NT2/D1 (cell line): ENCODE results near the gene PRSS56.

Experiments
- DNase-seq: peaks from one replicate; pipeline ENCODE4 v3.0.0-alpha.2; 2011; ENCODE audit warnings: low read depth, low spot score
- H3K27me3 ChIP-seq: 2 replicates; pipeline ENCODE4 v1.6.0; 2011; ENCODE audit warnings: mild to moderate bottlenecking; ENCODE audit not compliant: insufficient read length, insufficient read depth
- H3K36me3 ChIP-seq: 2 replicates; pipeline ENCODE4 v1.6.1; 2011; ENCODE audit warnings: mild to moderate bottlenecking, low read length, mixed read lengths; ENCODE audit not compliant: insufficient read depth, insufficient read length
- H3K4me1 ChIP-seq: 2 replicates; pipeline ENCODE4 v1.5.1; 2011; ENCODE audit not compliant: insufficient read depth, insufficient read length
- H3K4me3 ChIP-seq: 2 replicates; pipeline ENCODE4 v1.5.1; 2011; ENCODE audit warnings: low read depth; ENCODE audit not compliant: insufficient read length
- H3K9ac ChIP-seq: 2 replicates; pipeline ENCODE4 v1.6.0; 2011; ENCODE audit warnings: low read depth; ENCODE audit not compliant: insufficient read length
- H3K9me3 ChIP-seq: 2 replicates; pipeline ENCODE4 v1.5.1; 2011; ENCODE audit warnings: mild to moderate bottlenecking, low read length; ENCODE audit not compliant: insufficient read depth
- SUZ12 ChIP-seq: IDR thresholded peaks from 2 replicates; pipeline ENCODE4 v1.6.1; 2011; ENCODE audit not compliant: insufficient read length, insufficient read depth; ENCODE audit errors: extremely low read depth
- YY1 ChIP-seq: IDR thresholded peaks from 2 replicates; pipeline ENCODE4 v1.6.1; 2011; ENCODE audit not compliant: insufficient read length, insufficient read depth
- ZNF274 ChIP-seq: IDR thresholded peaks from 2 replicates; pipeline ENCODE4 v1.6.1; 2011; ENCODE audit warnings: mild to moderate bottlenecking, low read depth, low read length

PRSS56 gene

GRCh38 chr2:232501331-232501771 lies 18.8 kb upstream of the PRSS56 start:
- no peak overlapping the region for H3K9ac ChIP-seq
- no peak for DNase-seq
- peaks cover 16% of the 10 kb centered on the region for H3K4me1 ChIP-seq
- no peak overlapping the region for H3K4me3 ChIP-seq
- H3K36me3 ChIP-seq = no peaks in the 10 kb centered on the region
- H3K9me3 ChIP-seq = no peaks in the 10 kb centered on the region
- no peak for TF ChIP-seq ZNF274
- no peak for TF ChIP-seq YY1
- no peak for TF ChIP-seq SUZ12
- H3K27me3 ChIP-seq = peaks cover 40% of the 10 kb centered on the region

DNA sequence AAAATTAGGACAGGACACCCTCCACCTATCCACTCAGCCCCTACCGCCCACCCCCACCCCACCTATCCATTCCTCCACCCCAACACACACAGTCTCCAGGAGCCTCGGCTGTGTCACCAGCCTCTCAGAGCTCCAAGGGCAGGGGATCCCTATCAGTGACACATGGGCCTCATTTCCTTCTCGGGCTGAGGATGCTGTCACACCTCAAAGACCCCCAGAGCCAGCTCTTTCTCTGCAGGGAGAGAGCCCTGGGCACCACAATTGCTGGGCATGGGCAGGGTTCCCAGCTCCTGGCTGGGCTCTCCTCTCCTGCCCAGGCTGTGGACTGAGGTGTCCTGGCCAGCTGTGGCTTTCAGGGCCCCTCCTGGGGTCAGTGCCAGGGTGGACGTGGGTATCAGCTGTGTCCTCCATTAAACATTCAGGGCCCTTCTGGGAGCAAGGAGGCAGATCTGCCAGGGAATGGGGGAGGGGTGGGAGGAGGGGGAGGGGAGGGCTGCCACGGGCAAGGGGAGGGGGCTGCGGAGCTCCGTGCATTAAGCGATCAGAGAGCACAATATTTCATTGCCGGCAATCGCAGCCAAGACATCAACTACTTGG lies 18.3 kb upstream of the PRSS56 start:
- Histone ChIP-seq H3K36me3 (no peaks in the 10 kb centered on the region), H3K27me3 (peaks cover 44% of the 10 kb centered on the region), H3K4me3 (no peak overlapping the region), H3K9ac (no peak overlapping the region), H3K9me3 (no peaks in the 10 kb centered on the region), H3K4me1 (peaks cover 20% of the 10 kb centered on the region)
- TF ChIP-seq SUZ12 = no peak
- no peak for TF ChIP-seq YY1
- TF ChIP-seq ZNF274 = no peak
- no peak for DNase-seq

- TF ChIP-seq ZNF274 (no peak), SUZ12 (no peak), YY1 (no peak)
- Histone ChIP-seq H3K4me3 (peak overlapping the region; percentile 50), H3K36me3 (no peaks in the 10 kb centered on the region), H3K9ac (peak overlapping the region; percentile 79), H3K4me1 (peaks cover 20% of the 10 kb centered on the region), H3K9me3 (no peaks in the 10 kb centered on the region), H3K27me3 (peaks cover 50% of the 10 kb centered on the region)
- DNase-seq = no peak
These were observed 17.7 kb upstream of the PRSS56 start for GRCh38 chr2:232502511-232502910.

- Histone ChIP-seq H3K9ac (peak overlapping the region; percentile 57), H3K4me3 (peak overlapping the region; percentile 65), H3K4me1 (peaks cover 20% of the 10 kb centered on the region), H3K36me3 (no peaks in the 10 kb centered on the region), H3K27me3 (peaks cover 53% of the 10 kb centered on the region), H3K9me3 (no peaks in the 10 kb centered on the region)
- no peak for DNase-seq
- TF ChIP-seq SUZ12 (peak; percentile 69), YY1 (no peak)
These were observed 17.0 kb upstream of the PRSS56 start for GRCh38 chr2:232502911-232503808.

DNA sequence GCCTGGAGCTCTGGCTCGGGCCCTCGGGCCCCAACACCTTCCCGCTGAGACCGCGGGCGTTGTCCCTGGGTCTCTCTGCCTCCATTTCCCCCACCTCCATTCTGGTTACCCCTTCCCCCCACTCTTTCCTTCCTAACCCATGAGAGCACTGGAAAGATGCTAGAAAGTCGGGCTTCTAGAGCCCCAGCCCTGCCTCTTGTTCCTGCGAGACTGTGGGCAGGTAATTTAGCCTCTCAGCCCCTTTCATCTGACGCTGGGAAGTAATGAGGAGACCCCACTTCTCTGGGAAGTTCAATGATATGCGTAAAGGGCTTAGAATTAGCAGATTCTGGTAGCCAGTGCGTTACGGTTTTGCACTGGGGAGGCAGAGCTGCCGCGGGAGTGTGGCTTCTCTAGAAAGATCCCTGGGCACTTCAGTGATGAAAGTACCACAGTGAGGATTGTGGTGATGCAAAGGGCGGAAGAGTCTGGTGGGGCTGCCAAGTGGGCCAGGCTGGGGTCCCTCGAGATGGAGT lies 16.3 kb upstream of the PRSS56 start:
- H3K27me3 ChIP-seq = peaks cover 53% of the 10 kb centered on the region
- H3K4me1 ChIP-seq = peaks cover 19% of the 10 kb centered on the region
- H3K9ac ChIP-seq = peak overlapping the region; percentile 57
- DNase-seq = no peak
- TF ChIP-seq SUZ12 = peak; percentile 28
- no peak for TF ChIP-seq ZNF274
- H3K36me3 ChIP-seq = no peaks in the 10 kb centered on the region
- H3K9me3 ChIP-seq = no peaks in the 10 kb centered on the region
- H3K4me3 ChIP-seq = peak overlapping the region; percentile 65

DNA sequence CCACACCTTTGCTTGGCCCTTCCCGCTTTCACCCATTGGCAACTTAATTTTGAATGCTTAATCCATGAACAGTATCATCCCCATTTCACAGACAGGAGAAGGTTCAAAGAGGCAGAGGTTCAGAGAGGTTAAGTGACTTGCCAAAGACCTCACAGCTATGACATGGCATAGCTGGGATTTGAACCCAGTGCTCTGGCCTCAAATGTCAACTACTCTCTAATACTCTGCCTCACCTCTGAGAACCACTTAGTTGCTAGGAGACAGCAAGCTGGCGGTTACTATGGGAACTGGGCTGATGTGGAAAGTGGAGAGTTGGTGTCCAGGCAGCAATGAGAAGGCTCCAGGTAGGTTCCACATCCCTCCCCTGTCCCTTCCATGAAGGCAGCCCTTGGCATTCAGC lies 15.8 kb upstream of the PRSS56 start:
- no peak overlapping the region for H3K4me3 ChIP-seq
- no peak for TF ChIP-seq YY1
- H3K9ac ChIP-seq = no peak overlapping the region
- peaks cover 14% of the 10 kb centered on the region for H3K4me1 ChIP-seq
- no peak for DNase-seq
- H3K27me3 ChIP-seq = peaks cover 53% of the 10 kb centered on the region
- H3K9me3 ChIP-seq = no peaks in the 10 kb centered on the region
- H3K36me3 ChIP-seq = no peaks in the 10 kb centered on the region

GRCh38 chr2:232505856-232506255 lies 14.3 kb upstream of the PRSS56 start:
- peaks cover 13% of the 10 kb centered on the region for H3K4me1 ChIP-seq
- DNase-seq = no peak
- peak overlapping the region; percentile 24 for H3K9ac ChIP-seq
- no peaks in the 10 kb centered on the region for H3K9me3 ChIP-seq
- H3K36me3 ChIP-seq = no peaks in the 10 kb centered on the region
- H3K4me3 ChIP-seq = no peak overlapping the region
- no peak for TF ChIP-seq SUZ12
- TF ChIP-seq YY1 = no peak
- TF ChIP-seq ZNF274 = no peak
- peaks cover 48% of the 10 kb centered on the region for H3K27me3 ChIP-seq
